ENCODE data around the gene TMEM205. TPM values are rescaled to one million over a fixed set of nuclear protein-coding genes. Genes with fewer than 3 reads are reported as not detected.

Gene TMEM205
- total RNA-seq (10 to 100 TPM; 19.5 to 36.7 (median 29.5) TPM), polyA plus RNA-seq (10 to 100 TPM; 66.7 to 81.0 TPM), total RNA-seq (7.8 reads per million, percentile 31 among the genes with 10 or more reads in this experiment)

GRCh38 chr19:11346104-11346940 lies at the start of gene TMEM205, which contains the start of gene CCDC159:
Gene TMEM205, minus strand, starts transcription at chr19:11346268. Its CDS starts 649 bp downstream, at chr19:11345619.
Gene CCDC159, plus strand, starts transcription at chr19:11346519. Its CDS starts 88 bp downstream, at chr19:11346607.
- H3K27me3 Mint-ChIP-seq = no peaks in the 10 kb centered on the region
- H3K36me3 ChIP-seq (ENCODE audit: control insufficient read depth in 2 of 3, insufficient read depth in 3 of 3, low read length in 3 of 3) = peaks cover 0 to 7% (median 0%) of the 10 kb centered on the region in 3 experiments
- peak within 1 kb of the TSS; percentile 83 for H3K27ac ChIP-seq (ENCODE audit: low read depth, low read length)
- H3K27ac Mint-ChIP-seq = peak within 1 kb of the TSS; percentile 89 to 98 (median 96)
- peaks cover 0 to 9% (median 0%) of the 10 kb centered on the region in 11 donors for H3K9me3 Mint-ChIP-seq
- DNase-seq = peak; percentile 82 to 99 (median 98)
- ATAC-seq = peak; percentile 98
- H3K4me3 Mint-ChIP-seq = peak within 1 kb of the TSS; percentile 92 to 100 (median 98)
- H3K9me3 ChIP-seq (ENCODE audit: control insufficient read depth in 2 of 3, low read length in 3 of 3) = peaks cover 0 to 9% (median 0%) of the 10 kb centered on the region in 3 experiments
- intact Hi-C loops (cut with micrococcal nuclease) = loop anchor here (1.0 to 5.0 kb wide), 11 partner anchors 9 to 1527 kb away; partner anchors contain the start of genes ODAD3 (in 2 of the 2), PLPPR2 (in 2 of the 2), PRKCSH (in 2 of the 2) and ELOF1 (in 1 of the 2)
- H3K4me1 Mint-ChIP-seq = peaks cover 22 to 39% (median 29%) of the 10 kb centered on the region in 7 donors
- H3K27me3 ChIP-seq (ENCODE audit: control insufficient read depth in 2 of 2, insufficient read depth in 2 of 2, low read length in 2 of 2) = no peaks in the 10 kb centered on the region
- peaks cover 13 to 14% of the 10 kb centered on the region in 2 donors for H3K4me1 ChIP-seq (ENCODE audit: control insufficient read depth in 2 of 2, insufficient read depth in 2 of 2, low read length in 2 of 2)
- H3K36me3 Mint-ChIP-seq = peaks cover 0 to 12% (median 0%) of the 10 kb centered on the region in 5 donors
- CTCF ChIA-PET = interaction anchor here (0.7 to 1.5 kb wide), 3 partner anchors 8 to 29 kb away, joined by 3 to 13 read pairs (median 3); partner anchors contain the start of gene SWSAP1
- peak within 1 kb of the TSS; percentile 75 for H3K4me3 ChIP-seq (ENCODE audit: low read length)
- POLR2A ChIA-PET = interaction anchor here (0.5 to 4.8 kb wide), 10 partner anchors 8 to 88 kb away, joined by 3 to 36 read pairs (median 4); partner anchors contain the start of gene SWSAP1

- ChIA-PET POLR2A (no interaction called here), CTCF (interaction anchor here (0.6 to 1.9 kb wide), 4 partner anchors 8 to 44 kb away, joined by 3 to 7 read pairs (median 4); partner anchors contain the start of genes ODAD3 and PRKCSH)
- Mint-ChIP-seq H3K4me1 (peaks cover 6 to 15% (median 9%) of the 10 kb centered on the region in 7 donors), H3K27me3 (peaks cover 0 to 14% (median 4%) of the 10 kb centered on the region in 5 donors), H3K9me3 (peaks cover 0 to 8% (median 1%) of the 10 kb centered on the region in 11 donors), H3K36me3 (peaks cover 0 to 7% (median 0%) of the 10 kb centered on the region in 5 donors), H3K4me3 (no peak overlapping the region), H3K27ac (no peak overlapping the region)
- Histone ChIP-seq H3K4me1 (ENCODE audit: control insufficient read depth in 2 of 2, insufficient read depth in 2 of 2, low read length in 2 of 2) (peaks cover 0 to 7% of the 10 kb centered on the region in 2 donors), H3K36me3 (ENCODE audit: control insufficient read depth in 2 of 3, insufficient read depth in 3 of 3, low read length in 3 of 3) (no peaks in the 10 kb centered on the region), H3K4me3 (ENCODE audit: low read length) (no peak overlapping the region), H3K9me3 (ENCODE audit: control insufficient read depth in 2 of 3, low read length in 3 of 3) (peaks cover 0 to 5% (median 0%) of the 10 kb centered on the region in 3 experiments), H3K27me3 (ENCODE audit: control insufficient read depth in 2 of 2, insufficient read depth in 2 of 2, low read length in 2 of 2) (no peaks in the 10 kb centered on the region), H3K27ac (ENCODE audit: low read depth, low read length) (no peak overlapping the region)
- ATAC-seq (no peak), DNase-seq (no peak)
- intact Hi-C loops (cut with micrococcal nuclease) = no loop called here
Observed at GRCh38 chr19:11390933-11391680, 45.0 kb upstream of the TMEM205 start.

GRCh38 chr19:11390359-11390758 lies 44.3 kb upstream of the TMEM205 start:
- peaks cover 0 to 8% (median 1%) of the 10 kb centered on the region in 11 donors for H3K9me3 Mint-ChIP-seq
- H3K36me3 Mint-ChIP-seq = peaks cover 0 to 6% (median 0%) of the 10 kb centered on the region in 5 donors

GRCh38 chr19:11387162-11388034 lies 41.3 kb upstream of the TMEM205 start:
- Histone ChIP-seq H3K27me3 (ENCODE audit: control insufficient read depth in 2 of 2, insufficient read depth in 2 of 2, low read length in 2 of 2) (no peaks in the 10 kb centered on the region), H3K4me1 (ENCODE audit: control insufficient read depth in 2 of 2, insufficient read depth in 2 of 2, low read length in 2 of 2) (peaks cover 5 to 18% of the 10 kb centered on the region in 2 donors), H3K4me3 (ENCODE audit: low read length) (no peak overlapping the region), H3K27ac (ENCODE audit: low read depth, low read length) (no peak overlapping the region), H3K36me3 (ENCODE audit: control insufficient read depth in 2 of 3, insufficient read depth in 3 of 3, low read length in 3 of 3) (no peaks in the 10 kb centered on the region), H3K9me3 (ENCODE audit: control insufficient read depth in 2 of 3, low read length in 3 of 3) (peaks cover 0 to 5% (median 0%) of the 10 kb centered on the region in 3 experiments)
- Mint-ChIP-seq H3K4me3 (peak overlapping the region in 4 of 10 donors; percentile 19 to 38 (median 20)), H3K9me3 (peaks cover 0 to 8% (median 1%) of the 10 kb centered on the region in 11 donors), H3K4me1 (peaks cover 7 to 22% (median 16%) of the 10 kb centered on the region in 7 donors), H3K36me3 (peaks cover 0 to 3% (median 0%) of the 10 kb centered on the region in 5 donors), H3K27me3 (peaks cover 0 to 29% (median 0%) of the 10 kb centered on the region in 5 donors), H3K27ac (peak overlapping the region in 1 of 9 donors; percentile 46)
- intact Hi-C loops (cut with micrococcal nuclease) = loop anchor here in 1 of 2 donors (10.0 kb wide), 1 partner anchor 513 kb away; the partner anchor contains the start of gene CARM1
- peak in 4 of 9 donors; percentile 25 to 46 (median 34) for DNase-seq
- ChIA-PET CTCF (interaction anchor here (0.6 to 1.8 kb wide), 2 partner anchors 10 to 83 kb away, joined by 4 read pairs; no protein-coding TSS in a partner anchor), POLR2A (interaction anchor here (0.6 to 0.7 kb wide), 2 partner anchors 11 to 94 kb away, joined by 3 to 4 read pairs; no protein-coding TSS in a partner anchor)
- ATAC-seq = peak; percentile 65

More at GRCh38 chr19:11390359-11390758, 44.3 kb upstream of the TMEM205 start:
- no peak overlapping the region for H3K27ac Mint-ChIP-seq
- ChIA-PET POLR2A (no interaction called here), CTCF (interaction anchor here (0.6 to 1.9 kb wide), 3 partner anchors 7 to 39 kb away, joined by 3 to 7 read pairs (median 6); no protein-coding TSS in a partner anchor)
- intact Hi-C loops (cut with micrococcal nuclease) = no loop called here
- ATAC-seq (no peak), DNase-seq (no peak)
- peaks cover 0 to 13% (median 4%) of the 10 kb centered on the region in 5 donors for H3K27me3 Mint-ChIP-seq
- no peak overlapping the region for H3K4me3 Mint-ChIP-seq
- Histone ChIP-seq H3K27ac (ENCODE audit: low read depth, low read length) (no peak overlapping the region), H3K9me3 (ENCODE audit: control insufficient read depth in 2 of 3, low read length in 3 of 3) (peaks cover 0 to 5% (median 0%) of the 10 kb centered on the region in 3 experiments), H3K36me3 (ENCODE audit: control insufficient read depth in 2 of 3, insufficient read depth in 3 of 3, low read length in 3 of 3) (no peaks in the 10 kb centered on the region), H3K4me1 (ENCODE audit: control insufficient read depth in 2 of 2, insufficient read depth in 2 of 2, low read length in 2 of 2) (peaks cover 0 to 7% of the 10 kb centered on the region in 2 donors), H3K4me3 (ENCODE audit: low read length) (no peak overlapping the region), H3K27me3 (ENCODE audit: control insufficient read depth in 2 of 2, insufficient read depth in 2 of 2, low read length in 2 of 2) (no peaks in the 10 kb centered on the region)
- H3K4me1 Mint-ChIP-seq = peaks cover 3 to 15% (median 9%) of the 10 kb centered on the region in 7 donors

- intact Hi-C loops (cut with micrococcal nuclease) = loop anchor here (5.0 to 10.0 kb wide), 2 partner anchors 203 to 510 kb away; partner anchors contain the start of gene CARM1 (in 1 of the 2)
- Histone ChIP-seq H3K27ac (ENCODE audit: low read depth, low read length) (no peak overlapping the region), H3K4me3 (ENCODE audit: low read length) (no peak overlapping the region), H3K27me3 (ENCODE audit: control insufficient read depth in 2 of 2, insufficient read depth in 2 of 2, low read length in 2 of 2) (no peaks in the 10 kb centered on the region), H3K9me3 (ENCODE audit: control insufficient read depth in 2 of 3, low read length in 3 of 3) (no peaks in the 10 kb centered on the region), H3K36me3 (ENCODE audit: control insufficient read depth in 2 of 3, insufficient read depth in 3 of 3, low read length in 3 of 3) (no peaks in the 10 kb centered on the region), H3K4me1 (ENCODE audit: control insufficient read depth in 2 of 2, insufficient read depth in 2 of 2, low read length in 2 of 2) (peaks cover 26 to 35% of the 10 kb centered on the region in 2 donors)
- Mint-ChIP-seq H3K27ac (no peak overlapping the region), H3K4me3 (peak overlapping the region in 4 of 10 donors; percentile 23 to 56 (median 48)), H3K36me3 (peaks cover 0 to 3% (median 0%) of the 10 kb centered on the region in 5 donors), H3K27me3 (peaks cover 0 to 38% (median 5%) of the 10 kb centered on the region in 5 donors), H3K4me1 (peaks cover 23 to 43% (median 36%) of the 10 kb centered on the region in 7 donors), H3K9me3 (peaks cover 0 to 4% (median 0%) of the 10 kb centered on the region in 11 donors)
- CTCF ChIA-PET = interaction anchor here (0.7 kb wide), 1 partner anchor 122 kb away, joined by 3 read pairs; no protein-coding TSS in a partner anchor
- DNase-seq = no peak
- POLR2A ChIA-PET = interaction anchor here (2.4 kb wide), 1 partner anchor 10 kb away, joined by 12 read pairs; the partner anchor contains the start of gene SWSAP1
- no peak for ATAC-seq
Observed at GRCh38 chr19:11384778-11385129, 38.7 kb upstream of the TMEM205 start.

Data from naive thymus-derived CD4-positive, alpha-beta T cell (primary cell).